COLO829 (cell line): ENCODE data around the gene FAM131B.
A peak's percentile ranks its signal among the peaks of the same experiment; 100 is the strongest.

Experiments used
- DNase-seq: peaks from one replicate; pipeline ENCODE4 v3.0.0; 2012; ENCODE audit warnings: low spot score

FAM131B gene

GRCh38 chr7:143322760-143323633, 39.5 kb downstream of the FAM131B start:
- DNase-seq = no peak

- DNase-seq = no peak
Measured at GRCh38 chr7:143321734-143322133, 40.8 kb downstream of the FAM131B start.

- no peak for DNase-seq
Measured at GRCh38 chr7:143321242-143321641, 41.3 kb downstream of the FAM131B start.

- no peak for DNase-seq
Measured at GRCh38 chr7:143320620-143321019, 41.9 kb downstream of the FAM131B start.

GRCh38 chr7:143318661-143319060, 43.9 kb downstream of the FAM131B start:
- no peak for DNase-seq

- DNase-seq = no peak
Measured at GRCh38 chr7:143316492-143316891, 46.0 kb downstream of the FAM131B start.

GRCh38 chr7:143315776-143316175, 46.7 kb downstream of the FAM131B start, which contains the start of gene CLCN1:
Gene CLCN1, plus strand, starts transcription at chr7:143316111. Its CDS starts 102 bp downstream, at chr7:143316213.
- no peak for DNase-seq

GRCh38 chr7:143314127-143314526, 48.4 kb downstream of the FAM131B start:
- no peak for DNase-seq

GRCh38 chr7:143308632-143309031, 53.9 kb downstream of the FAM131B start:
- no peak for DNase-seq

GRCh38 chr7:143305423-143306070, 57.0 kb downstream of the FAM131B start:
- DNase-seq = peak; percentile 81

GRCh38 chr7:143304938-143305337, 57.6 kb downstream of the FAM131B start:
- DNase-seq = no peak

GRCh38 chr7:143303733-143304132, 58.8 kb downstream of the FAM131B start:
- DNase-seq = no peak
